LNCaP clone FGC (cell line): ENCODE results near the gene SLC2A13.

ENCODE experiments used
- DNase-seq: peaks from one replicate; pipeline ENCODE4 v3.0.0-alpha.2; 2011; ENCODE audit warnings: low read depth
- H3K4me3 ChIP-seq: 2 replicates; pipeline ENCODE4 v1.5.1; 2011; ENCODE audit warnings: mild to moderate bottlenecking, low read depth, low read length, control low read depth
- TF ChIP-seq, protein P1 (sequence below): IDR thresholded peaks from 2 replicates; pipeline ENCODE4 v1.5.1; 2012; ENCODE audit warnings: mild to moderate bottlenecking; ENCODE audit not compliant: control insufficient read depth, insufficient read depth; ENCODE audit errors: extremely low read depth

The SLC2A13 gene

DNA sequence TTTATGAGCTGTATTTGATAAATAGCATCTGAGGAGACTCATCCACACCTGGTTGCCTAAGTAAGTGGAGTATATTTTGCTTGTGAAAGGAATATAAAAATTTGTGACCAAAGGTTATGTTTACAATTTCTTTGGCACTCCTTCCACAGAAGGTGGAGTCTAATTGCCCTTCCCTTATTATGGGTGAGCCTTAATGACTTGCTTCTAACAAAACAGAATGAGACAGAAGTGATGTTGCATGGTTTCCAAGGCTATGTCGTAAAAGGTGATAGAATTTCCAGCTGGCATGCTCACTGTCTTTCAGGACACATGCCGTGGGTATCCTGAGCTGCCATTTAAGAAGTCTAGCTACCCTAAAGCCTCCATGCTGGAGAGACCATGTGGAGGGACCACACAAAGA is 369.5 kb downstream of the SLC2A13 start:
- H3K4me3 ChIP-seq, result no peak overlapping the region
- TF ChIP-seq, protein P1, sequence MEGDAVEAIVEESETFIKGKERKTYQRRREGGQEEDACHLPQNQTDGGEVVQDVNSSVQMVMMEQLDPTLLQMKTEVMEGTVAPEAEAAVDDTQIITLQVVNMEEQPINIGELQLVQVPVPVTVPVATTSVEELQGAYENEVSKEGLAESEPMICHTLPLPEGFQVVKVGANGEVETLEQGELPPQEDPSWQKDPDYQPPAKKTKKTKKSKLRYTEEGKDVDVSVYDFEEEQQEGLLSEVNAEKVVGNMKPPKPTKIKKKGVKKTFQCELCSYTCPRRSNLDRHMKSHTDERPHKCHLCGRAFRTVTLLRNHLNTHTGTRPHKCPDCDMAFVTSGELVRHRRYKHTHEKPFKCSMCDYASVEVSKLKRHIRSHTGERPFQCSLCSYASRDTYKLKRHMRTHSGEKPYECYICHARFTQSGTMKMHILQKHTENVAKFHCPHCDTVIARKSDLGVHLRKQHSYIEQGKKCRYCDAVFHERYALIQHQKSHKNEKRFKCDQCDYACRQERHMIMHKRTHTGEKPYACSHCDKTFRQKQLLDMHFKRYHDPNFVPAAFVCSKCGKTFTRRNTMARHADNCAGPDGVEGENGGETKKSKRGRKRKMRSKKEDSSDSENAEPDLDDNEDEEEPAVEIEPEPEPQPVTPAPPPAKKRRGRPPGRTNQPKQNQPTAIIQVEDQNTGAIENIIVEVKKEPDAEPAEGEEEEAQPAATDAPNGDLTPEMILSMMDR, result no peak
- DNase-seq, result no peak

DNA sequence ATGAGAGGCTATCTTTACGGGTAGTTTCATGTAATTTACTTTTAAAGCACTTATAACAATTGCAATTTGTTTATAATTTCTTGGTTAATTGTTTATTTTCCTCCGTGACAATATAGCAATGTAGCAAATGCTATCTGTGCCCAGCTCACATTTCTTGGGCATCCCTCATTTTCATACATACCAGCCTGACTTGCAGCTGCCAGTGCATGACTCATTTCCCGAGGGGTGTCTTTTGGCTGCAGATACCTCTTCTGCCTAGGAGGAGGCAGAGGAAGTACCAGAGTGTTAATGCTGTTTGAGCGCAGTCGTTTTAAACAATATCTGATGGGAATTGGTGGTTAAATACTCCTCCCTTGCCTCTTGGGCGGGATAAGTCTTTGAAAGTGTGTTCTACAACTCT is 382.1 kb downstream of the SLC2A13 start:
- no peak for DNase-seq
- TF ChIP-seq, protein P1, result no peak
- no peak overlapping the region for H3K4me3 ChIP-seq

DNA sequence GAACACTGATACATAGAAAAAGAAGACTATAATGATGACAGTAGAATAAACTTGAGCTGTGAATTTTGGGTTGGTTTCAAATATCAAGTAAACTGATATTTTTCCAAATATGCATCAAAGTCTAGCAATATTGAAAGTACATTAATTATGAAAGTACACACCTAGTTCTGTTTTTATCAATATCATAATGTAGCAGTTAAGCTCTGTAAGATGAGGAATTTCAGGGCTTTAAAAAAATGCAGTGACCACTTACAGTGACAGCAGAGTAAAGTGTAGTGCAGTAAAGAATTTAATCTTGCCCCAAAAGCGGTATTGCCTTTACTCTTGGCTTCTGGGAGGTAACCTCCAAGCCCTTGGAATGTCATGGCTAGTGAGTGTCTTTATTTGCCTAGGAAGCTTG is 383.4 kb downstream of the SLC2A13 start:
- TF ChIP-seq, protein P1, result no peak
- no peak overlapping the region for H3K4me3 ChIP-seq
- no peak for DNase-seq

DNA sequence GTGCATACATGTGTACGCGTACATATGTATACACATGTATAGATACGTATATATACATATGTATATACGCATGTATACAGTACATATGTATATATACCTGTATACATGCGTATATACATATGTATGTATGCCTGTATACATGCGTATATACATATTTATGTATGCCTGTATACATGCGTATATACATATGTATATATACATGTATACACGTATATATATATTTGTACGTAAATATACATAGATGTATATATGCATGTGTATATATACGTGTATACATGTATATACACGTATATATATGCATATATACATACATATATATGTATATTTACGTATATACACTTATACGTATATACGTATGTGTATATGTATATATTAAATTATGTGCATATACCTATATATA is 392.3 kb downstream of the SLC2A13 start:
- TF ChIP-seq, protein P1, result no peak
- no peak overlapping the region for H3K4me3 ChIP-seq
- DNase-seq, result no peak

DNA sequence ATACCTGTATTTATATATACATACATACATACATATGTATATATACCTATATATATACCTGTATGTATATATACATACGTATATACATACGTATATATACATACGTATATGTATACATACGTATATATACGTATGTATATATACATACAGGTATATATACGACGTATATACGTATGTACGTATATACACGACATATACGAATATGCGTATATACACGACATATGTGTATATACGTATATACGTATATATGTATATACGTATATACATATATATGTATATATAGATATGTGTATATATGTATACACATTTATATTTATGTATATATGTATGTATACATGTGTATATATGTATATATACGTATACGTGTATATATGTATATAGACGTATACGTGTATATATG is 393.5 kb downstream of the SLC2A13 start:
- TF ChIP-seq, protein P1, result no peak
- no peak overlapping the region for H3K4me3 ChIP-seq
- no peak for DNase-seq
